A172 (cell line): Measurements from ENCODE around the gene HCFC1R1. TPM values are rescaled to one million over a fixed set of nuclear protein-coding genes. Genes with fewer than 3 reads are reported as not detected.

ENCODE experiments used
- DNase-seq: peaks from one replicate; pipeline ENCODE4 v3.0.0-alpha.2; 2015; ENCODE audit warnings: low spot score
- total RNA-seq: library from RNA; depleted of rRNA; stranded (reverse); fragments of >200 nt; shearing (Covaris generic); gene quantifications from 2 replicates; pipeline ENCODE4 v1.2.3, GENCODE V29; 2014

HCFC1R1 gene
- total RNA-seq, 1 experiment from 2014 or later: 71.1 TPM

DNA sequence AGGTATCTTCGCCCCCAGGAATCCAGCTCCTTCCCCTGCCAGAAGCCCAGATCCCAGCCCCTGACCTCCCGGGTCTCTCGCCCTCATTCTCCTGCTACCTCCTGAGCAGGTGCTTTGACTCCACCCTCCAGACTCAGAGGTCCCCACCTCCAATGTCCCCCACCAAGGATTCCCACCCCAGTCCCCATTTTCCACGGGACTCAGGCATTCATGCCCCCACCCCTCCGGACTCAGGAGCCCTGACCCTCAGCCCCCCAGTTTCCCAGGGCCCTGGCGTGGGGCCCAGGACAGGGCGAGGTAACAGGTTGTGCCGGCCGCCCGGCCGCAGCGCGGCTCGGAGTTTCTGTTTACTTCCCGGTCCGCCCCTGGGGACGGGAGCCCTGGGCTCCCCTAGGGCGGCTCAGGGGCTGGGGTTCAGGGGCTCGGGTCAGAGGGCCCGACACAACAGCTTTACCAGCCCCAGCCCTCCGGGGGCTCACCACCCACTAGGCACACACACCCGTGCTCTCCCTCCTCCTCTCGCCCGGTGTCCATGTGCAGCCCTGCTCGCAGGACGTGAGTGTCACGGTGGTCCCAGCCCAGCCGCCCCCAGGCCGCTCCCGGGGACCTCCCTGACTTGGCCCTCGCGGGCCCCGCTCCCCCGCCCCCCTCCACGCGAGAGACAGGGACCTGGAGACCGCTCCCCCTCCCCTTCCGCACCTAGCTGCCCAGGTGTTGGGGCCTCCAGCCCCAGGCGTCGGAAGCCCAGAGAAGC lies 12.4 kb upstream of the HCFC1R1 start:
- no peak for DNase-seq

DNA sequence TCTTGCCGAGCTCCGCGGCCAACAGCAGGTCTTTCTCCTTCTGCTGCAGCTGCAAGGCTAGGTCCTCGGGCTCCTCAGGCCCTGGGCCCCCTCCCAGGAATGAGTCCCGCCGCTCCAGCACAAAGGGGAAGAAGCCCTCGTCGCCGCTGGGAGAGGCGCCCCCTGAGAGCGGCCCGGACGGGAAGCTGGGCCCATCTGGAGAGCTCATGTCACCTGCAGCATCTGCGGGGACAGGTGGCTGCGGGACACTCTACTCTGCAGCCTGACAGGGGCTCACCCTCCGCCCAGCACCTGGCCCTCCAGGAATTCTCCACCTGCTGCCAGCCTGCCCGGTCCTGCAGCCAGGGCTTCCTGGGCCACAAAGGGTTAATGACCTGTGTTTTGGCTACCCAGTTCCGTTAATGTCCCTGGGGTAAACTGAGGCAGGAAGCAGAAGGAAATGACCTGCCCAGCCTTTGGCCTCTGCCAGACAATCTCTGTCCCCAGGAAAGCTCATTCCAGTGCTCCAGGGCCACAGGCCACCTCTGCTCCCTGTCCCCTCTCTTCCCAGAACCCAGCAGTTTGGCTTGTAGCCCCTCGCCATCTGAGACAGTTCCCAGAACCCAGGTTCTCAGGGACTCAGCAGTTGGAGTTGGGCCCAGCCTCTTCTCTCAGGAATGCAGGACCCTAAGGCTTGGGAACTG lies 11.7 kb upstream of the HCFC1R1 start:
- DNase-seq: no peak

DNA sequence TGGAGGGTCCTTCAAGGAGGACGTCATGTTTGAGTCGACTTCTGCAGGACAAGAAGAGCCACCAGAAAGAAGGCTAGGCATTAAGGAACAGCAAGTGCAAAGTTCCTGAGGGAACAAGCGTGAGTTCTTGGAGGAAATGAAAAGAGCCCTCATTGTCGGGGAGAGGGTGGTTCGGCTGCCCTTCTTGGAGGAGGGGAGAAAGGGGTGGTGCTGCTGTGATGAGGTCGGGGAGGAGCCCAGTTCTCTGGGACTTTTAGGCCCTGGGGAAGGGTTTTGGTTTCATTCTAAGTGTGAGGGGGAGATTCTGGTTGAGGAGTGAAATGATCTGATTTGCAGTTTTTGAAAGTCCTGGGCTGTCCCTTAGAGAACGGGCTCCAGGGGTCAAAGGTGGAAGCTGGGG lies 8.9 kb upstream of the HCFC1R1 start:
- DNase-seq: no peak

DNA sequence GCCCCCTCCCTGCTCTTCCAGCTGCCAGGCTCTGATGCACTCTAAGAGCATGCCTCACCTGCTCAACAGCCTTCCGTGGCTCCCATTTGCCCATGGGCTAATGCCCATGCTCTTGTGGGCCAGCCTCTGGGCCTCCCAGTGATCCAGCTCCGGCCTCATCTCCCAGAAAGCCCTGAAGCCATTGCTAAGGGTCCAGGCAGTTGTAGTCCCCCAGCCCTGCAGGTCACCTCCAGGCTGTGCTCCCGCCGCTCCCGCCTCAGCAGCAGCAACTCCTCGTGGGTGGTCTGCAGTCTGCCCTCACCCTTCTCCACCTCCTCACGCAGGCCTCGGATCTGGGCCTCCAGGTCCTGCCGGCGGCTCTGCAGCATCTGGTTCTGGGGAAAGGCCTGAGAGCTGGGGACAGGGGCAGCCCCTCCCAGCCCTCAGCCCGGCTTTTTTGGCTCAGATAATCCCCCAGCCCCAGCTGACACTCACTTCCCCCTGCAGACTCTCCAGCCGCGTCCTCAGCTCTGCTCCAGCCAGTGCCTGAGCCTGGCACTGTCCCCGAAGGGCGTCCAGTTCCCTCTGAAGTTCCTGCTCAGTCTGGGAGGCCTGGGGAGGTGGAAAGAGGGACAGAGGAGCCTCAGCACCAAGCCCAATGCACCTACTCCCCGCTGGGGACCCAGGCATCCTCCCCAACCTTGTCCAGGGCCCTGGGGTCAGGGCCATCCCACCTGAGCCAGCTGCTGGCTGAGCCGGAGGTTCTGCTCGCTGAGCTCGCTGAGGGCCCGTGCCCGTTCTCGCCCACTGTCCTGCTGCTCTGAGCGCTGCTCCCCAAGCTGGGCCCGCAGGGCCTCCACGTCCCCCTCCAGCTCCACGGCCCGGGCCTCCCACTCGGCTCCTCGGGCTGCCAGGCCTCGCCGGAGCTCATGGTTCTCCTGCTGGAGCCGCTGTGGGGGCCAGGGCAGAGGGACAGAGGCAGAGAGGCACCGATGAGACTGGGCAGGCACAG lies 6.8 kb upstream of the HCFC1R1 start:
- no peak for DNase-seq

DNA sequence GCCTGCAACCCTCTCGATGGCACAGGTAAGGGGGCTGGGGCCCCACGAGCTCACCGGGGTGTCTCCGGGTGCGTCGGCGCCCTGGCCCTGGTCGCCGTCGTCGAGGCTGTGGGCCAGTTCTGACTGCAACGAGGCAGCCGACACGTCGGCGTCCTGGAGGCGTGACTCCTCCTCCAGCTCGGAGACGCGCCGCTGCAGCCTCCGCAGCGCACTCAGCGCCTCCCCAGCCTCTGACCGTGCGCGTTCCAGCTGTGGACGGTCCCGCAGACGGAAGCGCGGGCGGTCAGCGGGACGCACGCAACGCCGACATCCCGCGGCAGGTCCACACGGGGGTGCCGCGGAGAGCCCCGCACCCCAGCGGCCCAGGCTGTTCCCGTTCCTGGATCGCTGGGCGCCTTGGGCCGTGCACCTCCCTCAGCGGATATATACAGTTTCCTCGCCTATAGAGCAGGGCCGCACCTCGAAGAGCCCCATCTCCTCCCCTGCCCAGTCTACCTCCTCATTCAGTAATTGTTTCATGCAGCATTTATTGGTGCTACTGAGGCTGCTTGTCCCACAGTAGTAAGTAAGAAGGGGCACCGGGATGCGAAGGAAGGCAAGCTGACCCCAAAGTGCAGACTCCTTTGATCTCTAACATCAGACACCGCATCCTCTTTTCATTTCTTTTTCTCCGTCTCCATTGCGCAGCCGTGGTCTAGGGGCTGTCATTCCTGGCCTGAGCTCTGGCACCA lies 5.9 kb upstream of the HCFC1R1 start:
- no peak for DNase-seq

DNA sequence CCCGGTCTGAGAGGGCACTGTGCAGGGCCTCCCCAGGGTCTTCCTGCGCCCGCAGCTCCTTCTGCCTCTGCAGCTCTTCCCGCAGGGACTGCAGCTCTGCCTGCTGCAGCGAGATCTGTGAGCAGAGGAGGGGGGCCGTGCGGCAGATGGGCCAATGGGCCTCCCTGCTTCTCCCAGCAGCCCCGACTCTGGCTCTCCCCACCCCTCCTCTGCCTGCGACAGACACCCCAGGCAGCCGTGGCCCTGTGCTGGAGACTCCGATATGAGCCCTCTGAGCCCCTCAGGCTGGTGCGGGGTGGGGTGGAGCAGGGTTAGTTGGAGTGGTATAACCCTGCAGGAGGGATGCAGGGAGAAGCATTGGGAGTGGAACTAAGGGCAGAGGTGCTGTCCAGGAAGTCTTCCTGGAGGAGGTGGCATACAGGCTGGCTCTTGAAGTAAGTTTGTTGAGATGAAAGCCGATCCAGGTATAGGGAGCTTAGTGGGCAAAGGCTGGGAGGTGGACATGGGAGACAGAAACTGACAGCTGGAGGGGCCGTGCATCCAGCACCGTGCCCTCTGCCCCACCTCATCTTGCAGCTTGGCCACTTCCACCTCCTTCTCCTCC lies 5.1 kb upstream of the HCFC1R1 start:
- no peak for DNase-seq

DNA sequence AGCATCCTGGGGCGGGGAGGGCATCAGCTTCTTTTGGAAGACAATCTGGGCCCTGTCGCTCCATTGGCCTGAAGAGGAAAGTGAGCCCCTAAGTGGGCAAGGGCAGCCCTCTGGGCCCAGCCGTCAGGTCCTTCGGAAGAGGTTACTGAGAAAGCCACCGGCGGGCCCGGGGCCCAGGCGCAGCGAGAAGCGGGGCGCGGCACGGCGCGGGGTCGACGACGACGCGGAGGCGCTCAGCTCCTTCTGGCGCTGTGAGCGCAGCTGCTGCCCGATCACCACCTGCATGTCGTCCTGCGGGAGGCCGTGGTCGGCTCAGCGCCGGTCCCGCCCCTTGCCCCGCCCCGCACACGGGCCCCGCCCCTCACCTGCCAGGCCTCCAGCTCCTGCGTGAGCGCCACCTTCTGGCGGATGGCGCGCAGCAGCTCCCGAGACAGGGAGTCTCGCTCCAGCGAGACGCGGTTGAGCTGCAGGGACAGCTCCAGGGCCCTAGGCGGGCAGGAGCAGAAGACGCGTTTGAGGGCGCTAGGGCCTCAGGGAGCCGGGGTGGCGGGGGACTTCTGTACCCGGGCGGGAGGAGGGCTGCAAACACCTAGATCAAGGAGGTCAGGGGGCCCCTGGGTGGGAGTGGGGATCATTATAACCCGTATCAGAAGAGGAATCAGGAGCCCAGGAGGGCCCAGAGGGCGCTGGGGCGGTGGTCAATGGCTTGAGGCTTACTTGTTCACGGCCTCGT lies 4.4 kb upstream of the HCFC1R1 start:
- DNase-seq: no peak

DNA sequence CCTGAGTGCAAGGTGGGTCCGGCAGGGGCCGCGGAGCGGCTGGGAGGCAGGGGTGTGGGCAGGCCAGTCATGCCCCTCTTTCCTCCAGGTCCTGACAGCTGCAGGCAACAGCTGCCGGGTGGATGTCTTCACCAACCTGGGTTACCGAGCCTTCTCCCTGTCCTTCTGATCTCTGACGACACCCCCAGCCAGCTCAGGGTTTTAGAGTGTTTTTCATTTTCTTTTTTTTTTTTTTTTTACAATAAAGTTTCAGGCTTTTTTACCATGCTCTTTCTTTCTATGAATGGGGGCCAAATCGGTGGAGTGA lies 3.7 kb upstream of the HCFC1R1 start:
- no peak for DNase-seq

DNA sequence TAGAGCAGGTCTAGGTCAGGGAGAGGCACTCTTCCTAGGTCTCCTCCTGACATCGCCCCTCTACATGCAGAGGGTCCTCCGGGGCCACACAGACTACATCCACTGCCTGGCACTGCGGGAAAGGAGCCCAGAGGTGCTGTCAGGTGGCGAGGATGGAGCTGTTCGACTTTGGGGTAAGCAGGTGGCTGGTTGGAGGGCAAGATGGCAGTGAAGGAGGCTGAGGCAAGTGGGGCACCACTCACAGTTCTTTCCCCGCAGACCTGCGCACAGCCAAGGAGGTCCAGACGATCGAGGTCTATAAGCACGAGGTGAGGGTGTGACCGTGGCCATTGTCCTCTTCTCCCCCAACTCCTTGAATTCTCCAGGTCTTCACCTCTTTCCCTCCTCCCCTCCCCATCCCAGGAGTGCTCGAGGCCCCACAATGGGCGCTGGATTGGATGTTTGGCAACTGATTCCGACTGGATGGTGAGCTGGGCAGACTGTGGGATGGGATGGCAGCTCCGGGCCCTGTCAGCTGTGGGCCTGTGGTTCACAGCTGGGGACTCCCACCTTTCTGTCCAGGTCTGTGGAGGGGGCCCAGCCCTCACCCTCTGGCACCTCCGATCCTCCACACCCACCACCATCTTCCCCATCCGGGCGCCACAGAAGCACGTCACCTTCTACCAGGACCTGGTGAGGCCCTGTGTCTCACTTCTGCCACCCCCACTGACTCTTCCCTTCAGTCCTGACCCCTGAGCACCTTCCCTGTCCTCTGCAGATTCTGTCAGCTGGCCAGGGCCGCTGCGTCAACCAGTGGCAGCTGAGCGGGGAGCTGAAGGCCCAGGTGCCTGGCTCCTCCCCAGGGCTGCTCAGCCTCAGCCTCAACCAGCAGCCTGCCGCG lies 3.1 kb upstream of the HCFC1R1 start:
- DNase-seq: no peak

DNA sequence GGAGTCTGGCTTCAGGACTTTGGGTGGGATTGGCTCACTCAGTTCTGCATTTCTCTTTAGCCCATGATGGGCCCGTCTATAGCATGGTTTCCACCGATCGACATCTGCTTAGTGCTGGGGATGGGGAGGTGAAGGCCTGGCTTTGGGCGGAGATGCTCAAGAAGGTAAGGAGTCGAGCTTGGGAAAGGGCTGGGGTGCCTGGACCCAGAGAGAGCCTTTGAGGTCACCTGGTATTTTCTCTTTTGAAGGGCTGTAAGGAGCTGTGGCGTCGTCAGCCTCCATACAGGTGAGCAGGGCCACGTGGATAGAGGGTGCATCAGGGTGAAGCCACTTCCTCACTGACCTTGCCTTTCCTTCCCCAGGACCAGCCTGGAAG lies 2.2 kb upstream of the HCFC1R1 start:
- no peak for DNase-seq

DNA sequence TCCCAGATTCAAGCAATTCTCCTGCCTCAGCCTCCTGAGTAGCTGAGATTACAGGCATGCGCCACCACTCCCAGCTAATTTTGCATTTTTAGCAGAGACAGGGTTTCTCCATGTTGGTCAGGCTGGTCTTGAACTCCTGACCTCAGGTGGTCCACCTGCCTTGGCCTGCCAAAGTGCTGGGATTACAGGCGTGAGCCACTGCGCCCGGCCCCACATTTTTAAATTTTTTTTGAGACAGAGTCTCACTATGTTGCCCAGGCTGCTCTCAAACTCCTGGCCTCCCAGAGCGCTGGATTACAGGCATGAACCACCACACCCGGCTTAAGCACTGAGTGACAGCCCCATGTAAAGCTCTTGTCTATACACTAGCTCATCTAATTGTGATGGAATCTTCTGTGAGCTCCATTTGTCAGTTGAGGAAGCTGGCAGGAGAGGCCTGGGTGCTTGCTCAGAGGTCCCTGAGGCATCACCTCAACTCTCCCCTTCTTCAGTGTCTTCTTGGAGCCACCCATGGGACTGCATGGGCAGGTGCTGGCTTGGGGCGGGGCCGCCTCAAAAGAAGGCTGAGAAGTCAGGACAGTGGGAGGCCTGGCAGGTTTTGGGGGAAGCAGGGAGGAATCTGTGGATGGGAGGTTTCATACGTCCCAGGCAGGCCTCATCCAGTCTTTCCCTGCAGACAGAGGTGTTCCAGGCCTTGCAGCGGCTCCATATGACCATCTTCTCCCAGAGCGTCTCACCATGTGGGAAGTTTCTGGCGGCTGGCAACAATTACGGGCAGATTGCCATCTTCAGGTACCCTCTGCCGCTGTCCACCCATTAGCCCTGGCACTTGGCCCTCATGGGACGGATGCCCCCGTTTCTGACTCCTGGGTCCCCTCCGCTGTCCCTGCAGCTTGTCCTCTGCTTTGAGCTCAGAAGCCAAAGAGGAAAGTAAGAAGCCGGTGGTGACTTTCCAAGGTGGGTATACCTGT lies 1.6 kb upstream of the HCFC1R1 start:
- no peak for DNase-seq

DNA sequence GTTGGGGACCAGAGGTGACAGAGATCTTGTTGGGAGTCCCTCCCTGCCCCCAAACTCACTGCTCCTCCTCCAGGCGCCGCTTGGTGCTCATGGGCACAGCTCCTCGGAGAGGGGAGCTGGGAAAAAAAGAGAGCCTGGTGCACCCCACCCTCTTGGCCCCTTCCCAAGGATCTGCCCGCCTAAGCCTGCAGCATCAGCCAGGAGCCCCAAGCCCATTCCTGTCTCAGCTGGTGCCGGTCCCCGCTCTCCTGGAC lies 400 bp downstream of the HCFC1R1 start:
- DNase-seq: peak; percentile 96

DNA sequence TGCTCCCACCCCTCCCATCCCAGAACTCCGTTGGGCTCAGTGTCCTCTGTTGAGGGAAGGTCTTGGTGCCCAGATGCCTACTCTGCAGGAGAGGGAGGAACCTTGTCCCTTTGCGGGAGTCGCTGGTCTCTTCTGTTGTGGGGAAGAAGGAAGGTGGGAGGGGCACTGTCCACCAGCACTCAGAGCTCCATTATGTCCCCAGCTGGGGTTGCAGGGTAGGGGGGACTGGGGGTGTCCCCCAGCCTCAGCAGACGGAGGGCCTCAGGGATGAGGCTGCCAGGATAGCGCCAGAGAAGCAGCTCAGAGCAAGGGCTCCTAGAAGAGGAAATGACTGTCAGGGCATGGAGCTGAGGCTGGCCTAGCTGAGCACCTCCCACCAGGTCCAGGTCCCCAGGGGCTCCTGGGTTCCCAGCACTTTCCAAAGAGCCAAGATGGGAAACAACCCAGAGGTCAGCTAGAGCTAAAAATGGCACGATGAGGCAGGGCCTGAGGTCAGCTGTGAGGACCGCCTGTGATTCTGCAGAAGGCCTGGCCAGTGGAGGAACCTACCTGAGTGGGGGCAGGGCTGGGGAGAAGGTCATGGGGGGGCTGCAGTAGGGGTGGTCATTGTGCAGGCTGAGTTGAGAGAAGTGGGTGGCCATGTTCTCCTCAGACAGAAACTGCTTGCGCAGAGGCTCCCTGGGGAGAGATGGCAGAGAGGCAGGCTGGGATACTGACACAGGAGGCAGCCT lies 893 bp downstream of the HCFC1R1 start:
- DNase-seq: no peak

DNA sequence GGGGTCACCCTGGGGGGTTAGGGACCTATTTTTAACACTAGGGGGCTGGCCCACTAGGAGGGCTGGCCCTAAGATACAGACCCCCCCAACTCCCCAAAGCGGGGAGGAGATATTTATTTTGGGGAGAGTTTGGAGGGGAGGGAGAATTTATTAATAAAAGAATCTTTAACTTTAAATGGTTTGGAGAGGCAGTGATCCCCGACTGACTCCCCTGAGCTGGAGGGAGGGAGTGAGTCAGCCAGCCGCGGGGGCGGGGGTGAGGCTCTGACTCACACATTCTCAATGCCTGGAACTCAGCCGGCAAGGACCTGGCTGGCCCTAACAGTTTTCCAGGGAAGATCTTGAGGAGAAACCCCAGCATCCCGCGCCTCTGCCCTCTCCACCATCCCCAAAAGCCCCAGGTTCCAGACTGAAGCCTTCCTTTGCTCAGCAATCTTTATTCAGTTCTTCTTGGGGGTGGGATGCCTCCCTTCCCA lies 1.5 kb downstream of the HCFC1R1 start:
- DNase-seq: peak; percentile 97

DNA sequence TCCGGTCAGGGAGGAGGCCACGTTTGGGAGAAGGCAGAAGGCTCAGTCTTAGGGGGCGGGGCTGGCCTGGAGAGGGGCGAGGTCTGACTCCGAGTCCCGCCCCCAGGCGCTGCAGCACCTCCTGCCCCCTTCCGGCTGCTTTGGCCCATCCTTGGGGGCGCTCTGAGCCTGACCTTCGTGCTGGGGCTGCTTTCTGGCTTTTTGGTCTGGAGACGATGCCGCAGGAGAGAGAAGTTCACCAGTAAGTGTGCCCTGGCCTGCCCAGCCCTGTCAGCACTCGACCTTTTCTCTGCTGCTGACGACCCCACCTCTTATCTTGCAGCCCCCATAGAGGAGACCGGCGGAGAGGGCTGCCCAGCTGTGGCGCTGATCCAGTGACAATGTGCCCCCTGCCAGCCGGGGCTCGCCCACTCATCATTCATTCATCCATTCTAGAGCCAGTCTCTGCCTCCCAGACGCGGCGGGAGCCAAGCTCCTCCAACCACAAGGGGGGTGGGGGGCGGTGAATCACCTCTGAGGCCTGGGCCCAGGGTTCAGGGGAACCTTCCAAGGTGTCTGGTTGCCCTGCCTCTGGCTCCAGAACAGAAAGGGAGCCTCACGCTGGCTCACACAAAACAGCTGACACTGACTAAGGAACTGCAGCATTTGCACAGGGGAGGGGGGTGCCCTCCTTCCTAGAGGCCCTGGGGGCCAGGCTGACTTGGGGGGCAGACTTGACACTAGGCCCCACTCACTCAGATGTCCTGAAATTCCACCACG lies 2.1 kb downstream of the HCFC1R1 start:
- DNase-seq: peak; percentile 97

DNA sequence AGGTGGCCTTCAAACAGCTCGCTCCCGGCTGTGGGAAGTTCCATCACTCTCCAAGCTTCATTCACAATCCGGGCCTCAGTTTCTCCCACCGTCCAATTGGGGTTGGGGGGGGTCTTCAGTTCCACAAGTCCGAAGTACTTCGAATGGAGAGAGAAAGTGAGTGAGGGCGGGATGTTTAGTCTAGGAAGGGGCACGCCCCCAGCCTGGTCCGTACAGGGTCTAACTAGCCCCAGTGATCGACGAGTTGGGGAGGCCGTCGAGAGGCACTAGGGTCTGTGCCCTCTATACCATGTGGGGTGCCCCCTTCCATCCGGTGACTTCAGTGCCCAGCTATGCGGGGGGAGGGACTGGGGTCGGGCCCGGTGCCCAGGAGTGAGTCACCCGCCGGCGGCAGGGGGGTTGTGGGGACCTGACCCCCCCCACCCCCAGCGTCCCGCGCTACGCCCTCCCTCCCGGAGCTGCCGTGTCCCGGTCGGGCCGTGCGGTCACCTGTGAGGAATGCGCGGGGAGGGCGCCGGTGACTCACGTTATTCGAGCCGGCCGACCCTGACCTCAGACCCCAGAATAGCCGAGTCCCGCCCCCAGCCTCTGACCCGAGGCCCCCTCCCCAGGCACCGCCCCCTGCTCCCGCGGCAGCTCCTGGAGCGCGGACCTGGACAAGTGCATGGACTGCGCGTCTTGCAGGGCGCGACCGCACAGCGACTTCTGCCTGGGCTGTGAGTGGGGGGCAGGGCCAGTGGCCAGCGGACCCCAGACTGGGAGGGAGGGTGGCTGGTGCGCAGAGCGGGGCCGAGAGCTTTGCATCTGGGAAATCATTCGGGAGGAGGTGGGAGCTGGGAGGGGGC lies 2.9 kb downstream of the HCFC1R1 start:
- DNase-seq: peak; percentile 94
